Coronary artery (tissue), 2 donors: Measurements from ENCODE around the gene TMEM208.

Experiments
- DNase-seq: peaks from one replicate; pipeline ENCODE4 v3.0.0-alpha.2; 2017; ENCODE audit warnings: low spot score
- H3K27ac ChIP-seq, 2 donors: fragments of 200-600 bp; sonication (generic); one replicate each; pipeline ENCODE4 v1.5.1; 2016 to 2019
- H3K4me3 ChIP-seq: fragments of 200-600 bp; sonication (generic); 2 replicates; pipeline ENCODE4 v1.5.1; 2016; ENCODE audit warnings: mild to moderate bottlenecking, moderate library complexity
- TF ChIP-seq, protein P1 (sequence below): fragments of 200-600 bp; sonication (generic); IDR thresholded peaks from one replicate; pipeline ENCODE4 v1.5.1; 2019; ENCODE audit warnings: antibody characterized with exemption

The TMEM208 gene

DNA sequence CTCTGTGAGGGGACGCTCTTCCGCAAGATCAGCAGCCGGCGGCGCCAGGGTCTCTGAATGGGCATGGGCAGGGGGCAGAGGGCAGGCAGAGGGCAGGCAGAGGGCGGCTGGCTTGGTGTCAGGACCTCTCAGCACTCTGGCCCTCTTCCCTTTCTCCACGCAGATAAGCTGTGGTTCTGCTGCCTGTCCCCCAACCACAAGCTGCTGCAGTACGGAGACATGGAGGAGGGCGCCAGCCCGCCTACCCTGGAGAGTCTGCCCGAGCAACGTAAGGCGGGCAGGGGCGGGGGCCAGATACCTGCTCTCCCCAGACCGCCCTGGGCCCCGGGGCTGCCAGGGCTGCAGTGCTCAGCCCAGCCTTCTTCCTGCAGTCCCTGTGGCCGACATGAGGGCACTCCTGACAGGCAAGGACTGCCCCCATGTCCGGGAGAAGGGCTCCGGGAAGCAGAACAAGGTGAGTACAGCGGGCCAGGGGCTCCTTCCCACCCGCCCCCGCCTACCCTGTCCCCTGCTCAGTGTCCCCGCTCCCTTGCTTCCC, 23.9 kb upstream of the TMEM208 start:
- no peak overlapping the region for H3K4me3 ChIP-seq
- H3K27ac ChIP-seq = no peak overlapping the region
- TF ChIP-seq, protein P1, sequence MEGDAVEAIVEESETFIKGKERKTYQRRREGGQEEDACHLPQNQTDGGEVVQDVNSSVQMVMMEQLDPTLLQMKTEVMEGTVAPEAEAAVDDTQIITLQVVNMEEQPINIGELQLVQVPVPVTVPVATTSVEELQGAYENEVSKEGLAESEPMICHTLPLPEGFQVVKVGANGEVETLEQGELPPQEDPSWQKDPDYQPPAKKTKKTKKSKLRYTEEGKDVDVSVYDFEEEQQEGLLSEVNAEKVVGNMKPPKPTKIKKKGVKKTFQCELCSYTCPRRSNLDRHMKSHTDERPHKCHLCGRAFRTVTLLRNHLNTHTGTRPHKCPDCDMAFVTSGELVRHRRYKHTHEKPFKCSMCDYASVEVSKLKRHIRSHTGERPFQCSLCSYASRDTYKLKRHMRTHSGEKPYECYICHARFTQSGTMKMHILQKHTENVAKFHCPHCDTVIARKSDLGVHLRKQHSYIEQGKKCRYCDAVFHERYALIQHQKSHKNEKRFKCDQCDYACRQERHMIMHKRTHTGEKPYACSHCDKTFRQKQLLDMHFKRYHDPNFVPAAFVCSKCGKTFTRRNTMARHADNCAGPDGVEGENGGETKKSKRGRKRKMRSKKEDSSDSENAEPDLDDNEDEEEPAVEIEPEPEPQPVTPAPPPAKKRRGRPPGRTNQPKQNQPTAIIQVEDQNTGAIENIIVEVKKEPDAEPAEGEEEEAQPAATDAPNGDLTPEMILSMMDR = no peak
- DNase-seq = no peak

DNA sequence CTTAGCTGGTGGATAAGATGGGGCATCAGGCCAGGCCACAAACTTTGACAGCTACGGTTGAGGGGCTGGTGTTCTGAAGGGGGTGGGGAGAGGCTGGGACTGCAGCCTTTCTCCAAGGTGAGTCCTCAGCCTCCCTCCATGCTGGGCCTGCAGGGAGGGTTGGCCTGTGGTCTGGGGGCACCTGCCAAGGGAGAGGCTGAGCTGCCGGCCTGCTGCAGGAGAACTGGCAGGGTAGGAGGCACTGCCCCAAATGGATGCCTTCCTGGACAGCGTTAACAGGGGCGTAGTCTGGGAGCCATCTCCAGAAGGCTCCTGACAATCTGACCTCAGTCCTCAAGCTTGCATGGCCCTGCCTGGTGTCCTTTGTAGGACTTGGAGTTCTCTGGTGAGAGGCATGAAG, 22.9 kb upstream of the TMEM208 start:
- DNase-seq = no peak
- H3K4me3 ChIP-seq = no peak overlapping the region
- no peak overlapping the region for H3K27ac ChIP-seq
- TF ChIP-seq, protein P1 = no peak

DNA sequence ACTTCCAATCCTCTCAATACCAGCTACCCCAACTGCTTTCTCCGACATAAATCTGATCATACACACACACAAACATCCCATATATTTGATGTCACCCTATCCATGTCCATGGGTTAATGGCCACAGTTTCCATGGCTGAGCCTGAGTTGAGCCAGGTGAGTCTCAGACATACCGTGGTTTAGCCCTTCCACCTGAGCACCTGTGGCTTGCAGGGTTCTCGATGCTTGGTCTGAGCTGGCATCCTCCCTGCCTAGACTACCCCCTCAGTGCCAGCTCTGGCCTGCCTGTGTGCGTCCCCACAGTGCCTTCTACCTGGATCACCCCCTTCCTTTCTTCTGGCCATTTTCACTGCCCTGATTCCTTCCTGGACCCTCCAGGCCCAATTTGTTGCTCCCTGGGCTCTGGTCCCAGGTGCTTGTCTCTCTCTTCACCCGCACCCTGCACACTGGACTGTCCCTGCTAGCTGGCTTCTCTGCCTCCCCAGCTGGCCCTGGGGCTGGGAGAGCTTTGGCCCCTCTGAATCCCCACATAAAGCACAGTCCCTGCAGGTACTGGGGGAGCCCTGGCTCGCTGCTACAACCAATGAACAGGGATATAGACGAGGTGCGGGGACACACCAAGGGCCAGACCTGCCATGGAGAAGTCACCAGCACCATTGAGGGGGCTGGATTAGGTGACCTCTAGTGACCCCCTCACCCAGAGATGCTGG, 20.6 kb upstream of the TMEM208 start:
- DNase-seq = no peak
- no peak overlapping the region for H3K4me3 ChIP-seq
- H3K27ac ChIP-seq = no peak overlapping the region
- TF ChIP-seq, protein P1 = no peak

DNA sequence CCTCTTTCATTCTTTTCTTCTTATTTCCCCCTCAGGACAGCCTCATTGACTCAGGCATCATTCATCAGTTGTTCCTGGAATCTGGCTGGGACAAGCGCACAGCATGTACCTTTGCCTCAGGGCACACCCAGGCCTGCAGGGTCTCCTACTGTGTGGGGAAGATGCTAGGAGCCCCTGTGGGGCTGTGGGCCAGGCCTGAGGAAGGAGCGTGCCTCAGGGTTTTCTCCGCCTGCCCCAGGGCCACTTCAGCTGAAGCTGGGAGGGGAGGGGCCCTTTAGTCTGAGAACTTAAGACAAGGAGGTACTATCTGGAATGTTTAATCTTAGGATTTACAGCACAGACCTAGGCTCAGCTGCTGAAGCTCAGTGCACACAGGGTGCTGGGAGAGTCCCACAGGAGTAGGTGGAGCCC, 20.1 kb upstream of the TMEM208 start:
- TF ChIP-seq, protein P1 = no peak

DNA sequence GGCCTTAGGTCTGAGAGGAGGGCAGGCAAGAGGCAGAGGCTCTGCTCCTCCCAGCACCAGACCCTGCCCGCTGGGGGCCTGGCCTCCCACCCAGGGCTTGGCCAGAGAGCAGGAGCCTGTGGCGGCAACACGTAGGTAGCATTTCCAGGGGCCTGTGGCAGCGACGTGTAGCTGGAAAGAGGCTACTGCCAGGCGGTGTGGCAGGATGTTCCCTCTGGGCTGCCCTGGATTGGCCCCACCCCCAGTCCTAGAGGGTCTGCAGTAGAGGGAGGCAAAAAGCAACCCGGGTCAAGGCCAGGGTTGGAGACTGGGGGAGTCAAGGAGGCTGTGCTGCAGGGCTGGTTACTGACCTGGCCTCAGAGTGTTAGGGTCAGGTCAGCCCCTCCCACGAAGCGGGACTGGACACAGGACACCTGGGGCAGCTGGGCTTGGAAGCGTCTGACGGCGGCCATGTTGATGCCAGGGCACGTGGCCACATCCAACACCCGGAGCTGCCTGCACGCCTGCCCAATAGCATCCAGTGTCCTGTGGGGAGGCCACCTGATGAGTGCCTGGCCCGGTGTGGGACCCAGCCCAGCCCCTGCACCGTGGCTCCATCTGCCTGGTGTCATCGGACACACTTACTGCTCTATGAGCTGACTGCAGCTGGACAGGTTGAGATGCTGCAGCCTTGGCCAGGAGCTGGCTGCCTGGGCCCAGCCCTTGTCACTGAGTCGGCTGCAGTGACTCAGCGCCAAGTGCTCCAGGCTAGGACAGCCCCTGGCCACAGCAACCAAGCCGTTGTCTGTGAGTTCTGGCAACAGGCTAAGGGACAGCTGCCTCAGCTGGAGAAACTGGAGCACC, 19.5 kb upstream of the TMEM208 start:
- no peak overlapping the region for H3K4me3 ChIP-seq
- TF ChIP-seq, protein P1 = no peak
- DNase-seq = no peak
- H3K27ac ChIP-seq = no peak overlapping the region

More for the DNA sequence above, 20.1 kb upstream of the TMEM208 start:
- Histone ChIP-seq H3K4me3 (no peak overlapping the region), H3K27ac (no peak overlapping the region)
- no peak for DNase-seq

DNA sequence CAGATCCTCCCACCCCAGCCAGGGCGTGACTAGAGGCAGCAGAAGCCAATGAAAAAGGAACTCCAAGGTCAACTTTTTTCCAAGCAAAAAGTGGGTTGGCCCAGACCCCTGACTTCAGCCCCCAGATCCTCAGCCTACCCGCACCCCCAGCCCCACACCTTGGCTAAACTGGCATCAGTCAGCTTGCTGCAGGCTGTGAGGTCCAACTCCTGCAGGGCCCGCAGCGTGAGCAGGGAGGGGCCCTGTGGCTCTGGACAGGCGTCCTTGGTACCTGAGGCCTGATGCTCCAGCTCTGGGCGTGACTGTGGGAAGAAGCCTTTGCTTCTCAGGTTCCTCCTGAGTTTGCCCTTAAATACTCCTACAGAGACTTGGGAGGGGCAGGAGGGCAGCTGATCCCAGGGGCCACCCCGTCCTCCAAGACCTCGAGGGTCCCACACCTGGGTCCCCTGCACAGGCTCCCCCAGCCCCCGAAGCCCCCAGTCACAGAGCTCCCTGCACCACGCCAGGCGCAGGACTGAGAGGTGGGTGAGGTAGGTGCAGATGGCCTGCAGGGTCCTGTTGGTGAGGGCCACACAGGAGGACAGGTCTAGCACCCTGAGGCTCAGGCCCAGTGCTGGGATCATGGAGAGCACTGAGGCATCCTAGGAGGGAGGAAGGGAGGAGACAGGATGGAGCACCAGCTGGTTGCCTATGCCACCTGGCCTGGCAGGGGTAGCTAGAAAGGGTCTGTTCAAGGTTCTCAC, 18.6 kb upstream of the TMEM208 start:
- TF ChIP-seq, protein P1 = no peak
- H3K27ac ChIP-seq = no peak overlapping the region
- DNase-seq = no peak
- H3K4me3 ChIP-seq = no peak overlapping the region
